ENCODE results near the gene NAA38. TPM values are rescaled to one million over a fixed set of nuclear protein-coding genes. Genes with fewer than 3 reads are reported as not detected.

Gene NAA38
- total RNA-seq, 6 experiments from 2014 or later, result 27.2 to 43.0 (median 30.8) TPM

- TF ChIP-seq CTCF (IDR thresholded peaks at IDR 0.05) (no peak), POLR2A (IDR thresholded peaks at IDR 0.05) (no peak)
- ATAC-seq (peak in 2 of 4 donors; percentile 0), DNase-seq (peak; percentile 69 to 70 (median 69))
- H3K27me3 ChIP-seq, result no peaks in the 10 kb centered on the region
- peaks cover 0 to 22% (median 7%) of the 10 kb centered on the region in 4 donors for H3K4me1 ChIP-seq
- peak overlapping the region; percentile 73 to 84 (median 84) for H3K27ac ChIP-seq
- H3K9me3 ChIP-seq, result no peaks in the 10 kb centered on the region
- intact Hi-C loops (cut with DNase I), result no loop called here
- H3K36me3 ChIP-seq, result peaks cover 0 to 28% (median 8%) of the 10 kb centered on the region in 4 donors
- peak overlapping the region; percentile 72 to 97 (median 86) for H3K4me3 ChIP-seq
- WGBS (ENCODE audit: insufficient coverage, low coverage, low lambda C conversion rate, missing lambda C conversion rate), result 4% methylated on average over 14 of the region's 29 CpGs
Observed at GRCh38 chr17:7856011-7856810, 1.1 kb downstream of the NAA38 start.

GRCh38 chr17:7855660-7856010 lies 1.7 kb downstream of the NAA38 start:
- Histone ChIP-seq H3K27ac (peak overlapping the region in 1 of 3 donors; percentile 84), H3K27me3 (no peaks in the 10 kb centered on the region), H3K36me3 (peaks cover 0 to 31% (median 9%) of the 10 kb centered on the region in 4 donors), H3K9me3 (no peaks in the 10 kb centered on the region), H3K4me1 (peaks cover 0 to 22% (median 7%) of the 10 kb centered on the region in 4 donors), H3K4me3 (no peak overlapping the region)
- DNase-seq (peak in 2 of 3 donors; percentile 44 to 59), ATAC-seq (no peak)
- 23% methylated on average over 9 of the region's 15 CpGs for WGBS (ENCODE audit: insufficient coverage, low coverage, low lambda C conversion rate, missing lambda C conversion rate)
- intact Hi-C loops (cut with DNase I), result no loop called here
- TF ChIP-seq CTCF (IDR thresholded peaks at IDR 0.05) (no peak), POLR2A (IDR thresholded peaks at IDR 0.05) (no peak)

GRCh38 chr17:7854851-7855659 lies 2.3 kb downstream of the NAA38 start, which contains the start of gene TMEM88:
Gene TMEM88, plus strand, starts transcription at chr17:7855066. Its CDS starts 9 bp downstream, at chr17:7855075.
- peaks cover 0 to 22% (median 7%) of the 10 kb centered on the region in 4 donors for H3K4me1 ChIP-seq
- intact Hi-C loops (cut with DNase I), result loop anchor here in 1 of 2 donors (5.0 kb wide), 1 partner anchor 38 kb away; no protein-coding TSS in a partner anchor

More at GRCh38 chr17:7854851-7855659, 2.3 kb downstream of the NAA38 start, which contains the start of gene TMEM88:
- Histone ChIP-seq H3K27ac (peak within 1 kb of the TSS in 2 of 3 donors; percentile 15 to 84), H3K9me3 (no peaks in the 10 kb centered on the region), H3K27me3 (no peaks in the 10 kb centered on the region), H3K36me3 (peaks cover 0 to 37% (median 12%) of the 10 kb centered on the region in 4 donors), H3K4me3 (no peak within 1 kb of the TSS)
- no peak for TF ChIP-seq CTCF (IDR thresholded peaks at IDR 0.05)
- TF ChIP-seq POLR2A (IDR thresholded peaks at IDR 0.05), result no peak
- ATAC-seq (no peak), DNase-seq (peak in 2 of 3 donors; percentile 45 to 51)
- 71% methylated on average over 19 of the region's 57 CpGs for WGBS (ENCODE audit: insufficient coverage, low coverage, low lambda C conversion rate, missing lambda C conversion rate)

Measured in right lobe of liver (tissue), 6 donors.